Brain microvascular endothelial cell (primary cell): ENCODE data around the gene ELOVL1.
"Not testable (repeated sequence)": the region's sequence is repeated elsewhere in the genome, so short reads cannot be mapped to it uniquely, and the experiment has no call there.

ENCODE experiments used
- DNase-seq: peaks from one replicate; pipeline ENCODE4 v3.0.0-alpha.2; 2020
- H3K27ac ChIP-seq: fragments of 250-450 bp; sonication (Bioruptor Pico); 2 replicates; pipeline ENCODE4 v1.5.1; 2020; ENCODE audit warnings: mild to moderate bottlenecking, moderate library complexity
- H3K27me3 ChIP-seq: fragments of 250-450 bp; sonication (Bioruptor Pico); replicated peaks from 2 replicates; pipeline ENCODE4 v1.5.1; 2020; ENCODE audit warnings: mild to moderate bottlenecking
- H3K36me3 ChIP-seq: fragments of 250-450 bp; sonication (Bioruptor Pico); replicated peaks from 2 replicates; pipeline ENCODE4 v1.5.1; 2020; ENCODE audit warnings: mild to moderate bottlenecking
- H3K4me3 ChIP-seq: 2 replicates; pipeline ENCODE4 v1.5.1; 2011; ENCODE audit warnings: low read depth, mild to moderate bottlenecking, control low read depth, low read length, moderate library complexity
- CTCF ChIP-seq: IDR thresholded peaks from 2 replicates; pipeline ENCODE4 v1.5.1; 2011; ENCODE audit warnings: low read depth, mild to moderate bottlenecking, moderate library complexity, low read length, control low read depth, inconsistent platforms; ENCODE audit errors: missing control alignments
- in situ Hi-C: cut with HindIII; loops from 2 replicates; pipeline ENCODE4 v1.10.0; 2017; ENCODE audit warnings: low sequenced_read_pairs, low pct_ligation_motif_present

Gene ELOVL1

GRCh38 chr1:43405219-43405875, 37.5 kb upstream of the ELOVL1 start:
- Histone ChIP-seq H3K36me3 (peaks cover 43% of the 10 kb centered on the region), H3K27me3 (no peaks in the 10 kb centered on the region), H3K4me3 (no peak overlapping the region), H3K27ac (no peak overlapping the region)
- no peak for DNase-seq
- TF ChIP-seq CTCF = no peak
- in situ Hi-C loops = loop anchor here (25.0 kb wide), 1 partner anchor 168 kb away; no protein-coding TSS in a partner anchor

GRCh38 chr1:43404353-43404752, 36.5 kb upstream of the ELOVL1 start:
- peaks cover 43% of the 10 kb centered on the region for H3K36me3 ChIP-seq
- H3K27ac ChIP-seq = no peak overlapping the region
- H3K27me3 ChIP-seq = no peaks in the 10 kb centered on the region
- no peak overlapping the region for H3K4me3 ChIP-seq
- in situ Hi-C loops = loop anchor here (25.0 kb wide), 1 partner anchor 167 kb away; no protein-coding TSS in a partner anchor
- no peak for TF ChIP-seq CTCF
- no peak for DNase-seq

GRCh38 chr1:43402089-43402865, 34.5 kb upstream of the ELOVL1 start:
- Histone ChIP-seq H3K36me3 (peaks cover 40% of the 10 kb centered on the region), H3K4me3 (no peak overlapping the region), H3K27me3 (no peaks in the 10 kb centered on the region), H3K27ac (no peak overlapping the region)
- in situ Hi-C loops = loop anchor here (25.0 kb wide), 1 partner anchor 165 kb away; no protein-coding TSS in a partner anchor
- no peak for DNase-seq
- TF ChIP-seq CTCF = no peak

GRCh38 chr1:43400441-43400840, 32.6 kb upstream of the ELOVL1 start:
- not testable (repeated sequence) for DNase-seq, H3K27me3 ChIP-seq, H3K27ac ChIP-seq, H3K4me3 ChIP-seq
- in situ Hi-C loops = loop anchor here (25.0 kb wide), 1 partner anchor 163 kb away; no protein-coding TSS in a partner anchor
- H3K36me3 ChIP-seq = peaks cover 22% of the 10 kb centered on the region

GRCh38 chr1:43398227-43398626, 30.4 kb upstream of the ELOVL1 start:
- in situ Hi-C loops = no loop called here
- no peak overlapping the region for H3K27ac ChIP-seq
- TF ChIP-seq CTCF = no peak
- no peak overlapping the region for H3K4me3 ChIP-seq
- DNase-seq = no peak
- H3K36me3 ChIP-seq = peaks cover 2% of the 10 kb centered on the region
- no peaks in the 10 kb centered on the region for H3K27me3 ChIP-seq

- no peaks in the 10 kb centered on the region for H3K36me3 ChIP-seq
- no peak for DNase-seq
- no peaks in the 10 kb centered on the region for H3K27me3 ChIP-seq
- H3K4me3 ChIP-seq = no peak overlapping the region
- H3K27ac ChIP-seq = no peak overlapping the region
- in situ Hi-C loops = no loop called here
- no peak for TF ChIP-seq CTCF
Observed at GRCh38 chr1:43396059-43396458, 28.2 kb upstream of the ELOVL1 start.
